ENCODE data around the gene SPTAN1.
A peak's percentile ranks its signal among the peaks of the same experiment; 100 is the strongest.

SPTAN1 gene

DNA sequence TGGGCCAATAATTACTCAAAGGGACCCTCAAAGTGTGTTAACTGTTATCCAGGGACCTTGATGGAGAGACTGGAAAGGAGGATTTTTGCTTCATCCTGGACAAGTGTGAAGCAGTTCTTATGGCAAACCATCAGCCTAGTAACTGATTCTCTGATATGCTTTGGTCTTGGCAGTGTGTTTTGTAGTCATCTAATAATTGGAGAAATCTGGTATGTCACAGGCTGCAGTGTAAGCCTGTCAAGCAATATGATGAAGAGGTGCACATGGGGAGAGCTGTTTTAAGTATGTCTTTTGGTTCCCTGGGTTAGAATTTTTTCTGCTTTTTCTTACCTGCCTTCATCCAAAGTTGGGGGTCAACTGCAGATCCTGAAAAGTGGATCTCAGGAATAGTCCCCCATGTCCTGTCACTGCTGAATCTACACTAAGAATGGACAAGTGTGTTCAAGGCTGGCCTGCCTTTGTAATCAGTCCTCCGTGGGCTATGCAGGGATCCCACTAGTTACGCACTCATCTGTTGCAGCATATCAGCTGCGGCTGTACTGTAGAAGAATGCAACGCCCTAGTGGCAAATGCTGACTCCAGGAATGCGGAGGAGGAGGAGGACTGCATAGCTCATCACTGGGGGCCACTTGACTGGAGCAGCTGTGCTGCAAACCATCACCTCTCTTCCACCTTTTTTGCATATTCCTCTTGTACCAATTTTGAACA, 1.9 kb downstream of the SPTAN1 start:
- TF ChIP-seq TSHZ2 (CRISPR knock-in tag; IDR thresholded peaks at IDR 0.05): no peak
- no peak for TF ChIP-seq GLIS3 (CRISPR knock-in tag; IDR thresholded peaks at IDR 0.05)
- TF ChIP-seq PATZ1 (CRISPR knock-in tag; IDR thresholded peaks at IDR 0.05; ENCODE audit: borderline replicate concordance): no peak
- TF ChIP-seq TOX (CRISPR knock-in tag; IDR thresholded peaks at IDR 0.05; ENCODE audit: borderline replicate concordance): no peak
- no peak for TF ChIP-seq ZFP3 (CRISPR knock-in tag; IDR thresholded peaks at IDR 0.05)
- 0 out of 2 replicates have a peak, but pooled peaks have one; percentile 20 for TF ChIP-seq ZNF8 (CRISPR knock-in tag; IDR thresholded peaks at IDR 0.05)
- TF ChIP-seq ZNF565 (CRISPR knock-in tag; conservative IDR thresholded peaks at IDR 0.05; ENCODE audit: low read depth): no peak
- no peak for TF ChIP-seq ESRRG (CRISPR knock-in tag; IDR thresholded peaks at IDR 0.05)
- ATAC-seq: peak; percentile 54

GRCh38 chr9:128555180-128555721, 2.9 kb downstream of the SPTAN1 start:
- ATAC-seq: no peak
- no peak for TF ChIP-seq ISL1 (CRISPR knock-in tag; IDR thresholded peaks at IDR 0.05)
- no peak for TF ChIP-seq GLIS3 (CRISPR knock-in tag; IDR thresholded peaks at IDR 0.05)
- TF ChIP-seq ZNF70 (CRISPR knock-in tag; IDR thresholded peaks at IDR 0.05): no peak
- TF ChIP-seq ARNTL (CRISPR knock-in tag; IDR thresholded peaks at IDR 0.05; ENCODE audit: borderline replicate concordance, low read depth): no peak
- TF ChIP-seq ZC3H10 (CRISPR knock-in tag; IDR thresholded peaks at IDR 0.05): no peak
- TF ChIP-seq CSDC2 (CRISPR knock-in tag; IDR thresholded peaks at IDR 0.05): no peak
- TF ChIP-seq ZFP3 (CRISPR knock-in tag; IDR thresholded peaks at IDR 0.05): no peak
- no peak for TF ChIP-seq SNAI2 (CRISPR knock-in tag; IDR thresholded peaks at IDR 0.05)
- no peak for TF ChIP-seq RARB (CRISPR knock-in tag; IDR thresholded peaks at IDR 0.05)
- no peak for TF ChIP-seq OSR1 (CRISPR knock-in tag; IDR thresholded peaks at IDR 0.05)
- no peak for TF ChIP-seq CSRNP3 (CRISPR knock-in tag; IDR thresholded peaks at IDR 0.05)
- TF ChIP-seq ZNF8 (CRISPR knock-in tag; IDR thresholded peaks at IDR 0.05): no peak
- no peak for TF ChIP-seq TCF4 (CRISPR knock-in tag; IDR thresholded peaks at IDR 0.05; ENCODE audit: borderline replicate concordance)

- ATAC-seq: no peak
- TF ChIP-seq CREB5 (CRISPR knock-in tag; IDR thresholded peaks at IDR 0.05; ENCODE audit: low read depth): no peak
- TF ChIP-seq ESRRG (CRISPR knock-in tag; IDR thresholded peaks at IDR 0.05): no peak
- TF ChIP-seq TCF4 (CRISPR knock-in tag; IDR thresholded peaks at IDR 0.05; ENCODE audit: borderline replicate concordance): no peak
- TF ChIP-seq PPARA (CRISPR knock-in tag; IDR thresholded peaks at IDR 0.05; ENCODE audit: borderline replicate concordance): no peak
- TF ChIP-seq ZFP30 (CRISPR knock-in tag; IDR thresholded peaks at IDR 0.05): no peak
- TF ChIP-seq ZNF8 (CRISPR knock-in tag; IDR thresholded peaks at IDR 0.05): no peak
- no peak for TF ChIP-seq CSDC2 (CRISPR knock-in tag; IDR thresholded peaks at IDR 0.05)
- TF ChIP-seq TOX (CRISPR knock-in tag; IDR thresholded peaks at IDR 0.05; ENCODE audit: borderline replicate concordance): no peak
- no peak for TF ChIP-seq OSR1 (CRISPR knock-in tag; IDR thresholded peaks at IDR 0.05)
- TF ChIP-seq PATZ1 (CRISPR knock-in tag; IDR thresholded peaks at IDR 0.05; ENCODE audit: borderline replicate concordance): no peak
- TF ChIP-seq, protein P1, sequence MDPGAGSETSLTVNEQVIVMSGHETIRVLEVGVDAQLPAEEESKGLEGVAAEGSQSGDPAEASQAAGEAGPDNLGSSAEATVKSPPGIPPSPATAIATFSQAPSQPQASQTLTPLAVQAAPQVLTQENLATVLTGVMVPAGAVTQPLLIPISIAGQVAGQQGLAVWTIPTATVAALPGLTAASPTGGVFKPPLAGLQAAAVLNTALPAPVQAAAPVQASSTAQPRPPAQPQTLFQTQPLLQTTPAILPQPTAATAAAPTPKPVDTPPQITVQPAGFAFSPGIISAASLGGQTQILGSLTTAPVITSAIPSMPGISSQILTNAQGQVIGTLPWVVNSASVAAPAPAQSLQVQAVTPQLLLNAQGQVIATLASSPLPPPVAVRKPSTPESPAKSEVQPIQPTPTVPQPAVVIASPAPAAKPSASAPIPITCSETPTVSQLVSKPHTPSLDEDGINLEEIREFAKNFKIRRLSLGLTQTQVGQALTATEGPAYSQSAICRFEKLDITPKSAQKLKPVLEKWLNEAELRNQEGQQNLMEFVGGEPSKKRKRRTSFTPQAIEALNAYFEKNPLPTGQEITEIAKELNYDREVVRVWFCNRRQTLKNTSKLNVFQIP (CRISPR knock-in tag; IDR thresholded peaks at IDR 0.05; ENCODE audit: borderline replicate concordance, low read depth): no peak
- no peak for TF ChIP-seq ZC3H10 (CRISPR knock-in tag; IDR thresholded peaks at IDR 0.05)
- TF ChIP-seq ISL1 (CRISPR knock-in tag; IDR thresholded peaks at IDR 0.05): no peak
- TF ChIP-seq ZNF565 (CRISPR knock-in tag; conservative IDR thresholded peaks at IDR 0.05; ENCODE audit: low read depth): no peak
- no peak for TF ChIP-seq ZNF70 (CRISPR knock-in tag; IDR thresholded peaks at IDR 0.05)
- TF ChIP-seq ARNTL (CRISPR knock-in tag; IDR thresholded peaks at IDR 0.05; ENCODE audit: borderline replicate concordance, low read depth): no peak
- TF ChIP-seq ZFP3 (CRISPR knock-in tag; IDR thresholded peaks at IDR 0.05): no peak
- TF ChIP-seq CSRNP3 (CRISPR knock-in tag; IDR thresholded peaks at IDR 0.05): no peak
- TF ChIP-seq GLIS3 (CRISPR knock-in tag; IDR thresholded peaks at IDR 0.05): no peak
- TF ChIP-seq BACH2 (CRISPR knock-in tag; IDR thresholded peaks at IDR 0.05; ENCODE audit: borderline replicate concordance): no peak
These were observed 3.9 kb downstream of the SPTAN1 start for GRCh38 chr9:128556276-128556675.

Data from SK-N-SH treated with all-trans-retinoic acid at 6 μM for 48 hours (cell line).